ENCODE data around the gene VKORC1.
"Not testable (repeated sequence)": the region's sequence is repeated elsewhere in the genome, so short reads cannot be mapped to it uniquely, and the experiment has no call there.

The VKORC1 gene

GRCh38 chr16:31141489-31142108, 47.0 kb upstream of the VKORC1 start:
- Histone ChIP-seq H3K9me3 (no peaks in the 10 kb centered on the region), H3K36me3 (no peaks in the 10 kb centered on the region), H3K27ac (peak overlapping the region; percentile 73 to 78), H3K4me1 (peaks cover 4 to 33% (median 19%) of the 10 kb centered on the region in 4 donors), H3K4me3 (peak overlapping the region; percentile 7 to 64), H3K27me3 (peaks cover 0 to 6% of the 10 kb centered on the region in 2 donors)
- peak in 1 of 2 donors; percentile 83 for DNase-seq
- no peak for TF ChIP-seq CTCF (IDR thresholded peaks at IDR 0.05)
- intact Hi-C loops (cut with DNase I; ENCODE audit: low total_unique reads) = loop anchor here (10.0 kb wide), 1 partner anchor 157 kb away; the partner anchor contains the start of gene HSD3B7

DNA sequence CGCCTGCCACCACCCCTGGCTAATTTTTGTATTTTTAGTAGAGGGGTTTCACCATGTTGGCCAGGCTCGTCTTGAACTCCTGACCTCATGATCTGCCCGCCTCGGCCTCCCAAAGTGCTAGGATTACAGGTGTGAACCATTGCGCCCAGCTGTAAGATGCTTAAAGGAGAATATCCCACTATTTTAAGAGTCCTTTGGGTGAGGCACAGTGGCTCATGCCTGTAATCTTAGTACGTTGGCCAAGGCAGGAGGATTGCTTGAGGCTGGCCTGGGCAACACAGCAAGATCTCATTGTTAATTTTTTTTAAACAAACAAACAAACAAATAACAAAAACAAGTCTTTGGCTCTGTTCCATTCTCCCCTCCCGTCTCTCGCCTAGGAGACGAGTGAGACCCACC, 46.5 kb upstream of the VKORC1 start:
- not testable (repeated sequence) for H3K27me3 ChIP-seq, H3K4me3 ChIP-seq, DNase-seq, H3K36me3 ChIP-seq, H3K9me3 ChIP-seq
- H3K27ac ChIP-seq = peak overlapping the region; percentile 73 to 78
- intact Hi-C loops (cut with DNase I; ENCODE audit: low total_unique reads) = loop anchor here (10.0 kb wide), 1 partner anchor 156 kb away; the partner anchor contains the start of gene HSD3B7
- H3K4me1 ChIP-seq = peaks cover 4 to 34% (median 19%) of the 10 kb centered on the region in 4 donors

GRCh38 chr16:31138621-31139578, 44.3 kb upstream of the VKORC1 start:
- intact Hi-C loops (cut with DNase I; ENCODE audit: low total_unique reads) = no loop called here
- H3K9me3 ChIP-seq = no peaks in the 10 kb centered on the region
- no peak for TF ChIP-seq CTCF (IDR thresholded peaks at IDR 0.05)
- H3K4me3 ChIP-seq = peak overlapping the region in 1 of 2 donors; percentile 12
- H3K36me3 ChIP-seq = no peaks in the 10 kb centered on the region
- H3K27me3 ChIP-seq = peaks cover 0 to 12% of the 10 kb centered on the region in 2 donors
- peaks cover 4 to 49% (median 19%) of the 10 kb centered on the region in 4 donors for H3K4me1 ChIP-seq
- H3K27ac ChIP-seq = no peak overlapping the region
- no peak for DNase-seq

DNA sequence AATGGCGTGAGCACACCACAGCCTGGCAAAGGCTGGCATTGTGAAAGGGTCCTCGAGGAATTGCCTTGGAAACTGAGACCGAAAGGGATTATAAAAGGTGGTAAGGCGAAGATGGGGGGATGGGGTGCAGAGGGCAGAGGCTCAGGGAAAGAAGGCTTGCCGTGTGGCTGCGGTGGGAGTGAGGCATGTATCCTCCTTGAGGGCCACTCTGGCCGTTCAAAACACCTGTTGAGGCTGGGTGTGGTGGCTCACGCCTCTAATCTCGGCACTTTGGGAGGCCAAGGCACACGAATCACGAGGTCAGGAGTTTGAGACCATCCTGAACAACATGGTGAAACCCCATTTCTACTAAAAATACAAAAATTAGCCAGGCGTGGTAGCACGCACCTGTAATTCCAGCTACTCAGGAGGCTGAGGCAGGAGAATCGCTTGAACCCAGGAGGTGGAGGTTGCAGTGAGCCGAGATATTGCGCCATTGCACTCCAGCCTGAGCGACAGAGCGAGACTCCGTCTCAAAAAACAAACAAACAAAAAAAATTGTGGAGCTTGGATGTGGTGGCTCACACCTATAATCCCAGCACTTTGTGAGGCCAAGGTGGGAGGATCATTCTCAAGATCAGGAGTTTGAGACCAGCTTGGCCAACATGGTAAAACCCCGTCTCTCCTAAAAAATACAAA, 42.4 kb upstream of the VKORC1 start:
- intact Hi-C loops (cut with DNase I; ENCODE audit: low total_unique reads); DNase-seq; H3K4me3 ChIP-seq; H3K27ac ChIP-seq; H3K9me3 ChIP-seq: not testable (repeated sequence)
- Histone ChIP-seq H3K36me3 (peaks cover 0 to 14% (median 0%) of the 10 kb centered on the region in 3 donors), H3K4me1 (peaks cover 4 to 41% (median 13%) of the 10 kb centered on the region in 4 donors), H3K27me3 (peaks cover 0 to 14% of the 10 kb centered on the region in 2 donors)

GRCh38 chr16:31136287-31136662, 41.7 kb upstream of the VKORC1 start:
- Histone ChIP-seq H3K36me3 (peaks cover 5 to 21% (median 6%) of the 10 kb centered on the region in 3 donors), H3K27me3 (peaks cover 0 to 14% of the 10 kb centered on the region in 2 donors), H3K9me3 (no peaks in the 10 kb centered on the region), H3K4me1 (peaks cover 0 to 34% (median 6%) of the 10 kb centered on the region in 4 donors), H3K27ac (no peak overlapping the region), H3K4me3 (no peak overlapping the region)
- no peak for TF ChIP-seq CTCF (IDR thresholded peaks at IDR 0.05)
- no peak for DNase-seq
- intact Hi-C loops (cut with DNase I; ENCODE audit: low total_unique reads) = no loop called here

GRCh38 chr16:31135535-31136286, 41.1 kb upstream of the VKORC1 start, which contains the start of gene PRSS8:
Gene PRSS8 (minus strand): TSS chr16:31135727. CDS start chr16:31135498, 229 bp downstream.
- no peak within 1 kb of the TSS for H3K27ac ChIP-seq
- no peak for TF ChIP-seq CTCF (IDR thresholded peaks at IDR 0.05)
- intact Hi-C loops (cut with DNase I; ENCODE audit: low total_unique reads) = no loop called here
- H3K4me3 ChIP-seq = no peak within 1 kb of the TSS
- peaks cover 0 to 14% of the 10 kb centered on the region in 2 donors for H3K27me3 ChIP-seq
- H3K9me3 ChIP-seq = no peaks in the 10 kb centered on the region
- peaks cover 8 to 27% (median 12%) of the 10 kb centered on the region in 3 donors for H3K36me3 ChIP-seq
- peak in 1 of 2 donors; percentile 40 for DNase-seq
- H3K4me1 ChIP-seq = peaks cover 0 to 28% (median 5%) of the 10 kb centered on the region in 4 donors

All from tibial artery (tissue), 4 donors.